ENCODE measurements around the gene SLC22A23.

The SLC22A23 gene

GRCh38 chr6:3330199-3330598 is 126.7 kb downstream of the SLC22A23 start:
- DNase-seq = no peak

GRCh38 chr6:3329393-3330051 is 127.3 kb downstream of the SLC22A23 start:
- no peak for DNase-seq

- DNase-seq = no peak
Observed at GRCh38 chr6:3328796-3329195, 128.1 kb downstream of the SLC22A23 start.

GRCh38 chr6:3328145-3328544 is 128.7 kb downstream of the SLC22A23 start:
- DNase-seq = no peak

- DNase-seq = no peak
Observed at GRCh38 chr6:3327403-3327802, 129.4 kb downstream of the SLC22A23 start.

GRCh38 chr6:3326981-3327380 is 129.9 kb downstream of the SLC22A23 start:
- DNase-seq = no peak

- DNase-seq = no peak
Observed at GRCh38 chr6:3326184-3326971, 130.5 kb downstream of the SLC22A23 start.

- DNase-seq = no peak
Observed at GRCh38 chr6:3325210-3325609, 131.6 kb downstream of the SLC22A23 start.

- DNase-seq = no peak
Observed at GRCh38 chr6:3324262-3324942, 132.4 kb downstream of the SLC22A23 start.

GRCh38 chr6:3323696-3324261 is 133.1 kb downstream of the SLC22A23 start:
- no peak for DNase-seq

GRCh38 chr6:3323148-3323547 is 133.7 kb downstream of the SLC22A23 start:
- DNase-seq = no peak

GRCh38 chr6:3322366-3322890 is 134.4 kb downstream of the SLC22A23 start:
- no peak for DNase-seq

- DNase-seq = no peak
Observed at GRCh38 chr6:3321875-3322274, 135.0 kb downstream of the SLC22A23 start.

GRCh38 chr6:3321042-3321441 is 135.8 kb downstream of the SLC22A23 start:
- no peak for DNase-seq

- DNase-seq = no peak
Observed at GRCh38 chr6:3320238-3320811, 136.5 kb downstream of the SLC22A23 start.

GRCh38 chr6:3319610-3320200 is 137.1 kb downstream of the SLC22A23 start:
- no peak for DNase-seq

- no peak for DNase-seq
Observed at GRCh38 chr6:3318821-3319540, 137.9 kb downstream of the SLC22A23 start.

GRCh38 chr6:3318226-3318625 is 138.6 kb downstream of the SLC22A23 start:
- no peak for DNase-seq

- DNase-seq = no peak
Observed at GRCh38 chr6:3317741-3318211, 139.1 kb downstream of the SLC22A23 start.

GRCh38 chr6:3316818-3317217 is 140.0 kb downstream of the SLC22A23 start:
- DNase-seq = no peak

- DNase-seq = no peak
Observed at GRCh38 chr6:3316331-3316730, 140.5 kb downstream of the SLC22A23 start.

GRCh38 chr6:3315841-3316240 is 141.0 kb downstream of the SLC22A23 start:
- no peak for DNase-seq

Measured in GF-D8 (cell line).